ENCODE measurements around the gene SYF2.

GRCh38 chr1:25232866-25233784 lies 823 bp upstream of the SYF2 start:
- TF ChIP-seq, protein P1, sequence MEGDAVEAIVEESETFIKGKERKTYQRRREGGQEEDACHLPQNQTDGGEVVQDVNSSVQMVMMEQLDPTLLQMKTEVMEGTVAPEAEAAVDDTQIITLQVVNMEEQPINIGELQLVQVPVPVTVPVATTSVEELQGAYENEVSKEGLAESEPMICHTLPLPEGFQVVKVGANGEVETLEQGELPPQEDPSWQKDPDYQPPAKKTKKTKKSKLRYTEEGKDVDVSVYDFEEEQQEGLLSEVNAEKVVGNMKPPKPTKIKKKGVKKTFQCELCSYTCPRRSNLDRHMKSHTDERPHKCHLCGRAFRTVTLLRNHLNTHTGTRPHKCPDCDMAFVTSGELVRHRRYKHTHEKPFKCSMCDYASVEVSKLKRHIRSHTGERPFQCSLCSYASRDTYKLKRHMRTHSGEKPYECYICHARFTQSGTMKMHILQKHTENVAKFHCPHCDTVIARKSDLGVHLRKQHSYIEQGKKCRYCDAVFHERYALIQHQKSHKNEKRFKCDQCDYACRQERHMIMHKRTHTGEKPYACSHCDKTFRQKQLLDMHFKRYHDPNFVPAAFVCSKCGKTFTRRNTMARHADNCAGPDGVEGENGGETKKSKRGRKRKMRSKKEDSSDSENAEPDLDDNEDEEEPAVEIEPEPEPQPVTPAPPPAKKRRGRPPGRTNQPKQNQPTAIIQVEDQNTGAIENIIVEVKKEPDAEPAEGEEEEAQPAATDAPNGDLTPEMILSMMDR (conservative IDR thresholded peaks at IDR 0.05): no peak
- TF ChIP-seq ZFX (IDR thresholded peaks at IDR 0.05): no peak
